IMR-90 (cell line): Measurements from ENCODE around the gene PCNX2. TPM values are rescaled to one million over a fixed set of nuclear protein-coding genes. Genes with fewer than 3 reads are reported as not detected.

Experiments used
- ATAC-seq: fragments of 200-7000 bp; cut with Tn5 transposase; 2 replicates; pipeline ENCODE4 v1.9.1; 2020; ENCODE audit warnings: low read depth, mild to moderate bottlenecking, moderate library complexity
- BruUV-seq: library from RNA; stranded (reverse); fragments of 400-500 nt; replicated peaks from 2 replicates; lab custom pipeline; 2021; lab: Mats Ljungman, UMichigan
- CTCF ChIA-PET: fragments of 300-600 bp; formaldehyde crosslinking; extraction: SDS; loops from one replicate; lab custom pipeline; 2021; ENCODE audit warnings: antibody characterized with exemption; lab: Yijun Ruan, JAX
- POLR2A ChIA-PET: fragments of 300-600 bp; sonication (Branson Sonifier 250); formaldehyde crosslinking; loops from one replicate; lab custom pipeline; 2022; ENCODE audit warnings: antibody characterized with exemption; ENCODE audit not compliant: unreplicated experiment; lab: Charles Lee
- DNase-seq: peaks from one replicate; pipeline ENCODE4 v3.0.0; 2013
- H2AFZ ChIP-seq: replicated peaks from 2 replicates; pipeline ENCODE3; 2013; ENCODE audit warnings: low read length, mild to moderate bottlenecking; ENCODE audit not compliant: poor library complexity
- H2AK5ac ChIP-seq: 2 replicates; pipeline ENCODE4 v1.6.1; 2013; ENCODE audit warnings: low read depth, low read length, inconsistent platforms
- H2AK9ac ChIP-seq: replicated peaks from 2 replicates; pipeline ENCODE3; 2013; ENCODE audit warnings: mild to moderate bottlenecking, low read depth, low read length, moderate library complexity; ENCODE audit not compliant: poor library complexity
- H2BK120ac ChIP-seq: 2 replicates; pipeline ENCODE4 v1.6.1; 2013; ENCODE audit warnings: low read depth, low read length, inconsistent platforms
- H2BK15ac ChIP-seq: 3 replicates; pipeline ENCODE4 v1.6.1; 2013; ENCODE audit warnings: low read depth, low read length, inconsistent platforms
- H2BK20ac ChIP-seq: 2 replicates; pipeline ENCODE4 v1.6.1; 2013; ENCODE audit warnings: low read depth, mild to moderate bottlenecking, inconsistent platforms, low read length, moderate library complexity
- H2BK5ac ChIP-seq: 2 replicates; pipeline ENCODE4 v1.6.1; 2013; ENCODE audit warnings: mild to moderate bottlenecking, low read depth, low read length, inconsistent platforms; ENCODE audit not compliant: poor library complexity, severe bottlenecking
- H3K14ac ChIP-seq: replicated peaks from 2 replicates; pipeline ENCODE4 v1.6.1; 2013; ENCODE audit warnings: low read depth, low read length, inconsistent platforms
- H3K18ac ChIP-seq: 2 replicates; pipeline ENCODE4 v1.6.1; 2013; ENCODE audit warnings: low read depth, low read length, control low read depth
- H3K23ac ChIP-seq: 2 replicates; pipeline ENCODE4 v1.6.1; 2013; ENCODE audit warnings: low read depth, low read length, inconsistent platforms
- H3K27ac ChIP-seq: 2 replicates; pipeline ENCODE4 v1.5.1; 2013; ENCODE audit warnings: mild to moderate bottlenecking, control low read depth, low read length; ENCODE audit not compliant: insufficient read depth
- H3K27me3 ChIP-seq: 2 replicates; pipeline ENCODE4 v1.6.1; 2013; ENCODE audit warnings: low read length; ENCODE audit not compliant: control insufficient read depth, insufficient read depth
- H3K36me3 ChIP-seq: 2 replicates; pipeline ENCODE4 v1.6.1; 2013; ENCODE audit warnings: low read length, mixed read lengths; ENCODE audit not compliant: control insufficient read depth, insufficient read depth
- H3K4ac ChIP-seq: 2 replicates; pipeline ENCODE4 v1.6.1; 2013; ENCODE audit warnings: low read depth, low read length, inconsistent platforms
- H3K4me1 ChIP-seq: 2 replicates; pipeline ENCODE4 v1.6.1; 2013; ENCODE audit warnings: low read length, mixed read lengths; ENCODE audit not compliant: control insufficient read depth, insufficient read depth
- H3K4me2 ChIP-seq: 2 replicates; pipeline ENCODE4 v1.6.1; 2013; ENCODE audit warnings: low read depth, mild to moderate bottlenecking, control low read depth, low read length, moderate library complexity
- H3K4me3 ChIP-seq: 2 replicates; pipeline ENCODE4 v1.5.1; 2013; ENCODE audit warnings: low read depth, mild to moderate bottlenecking, control low read depth, low read length, moderate library complexity; ENCODE audit not compliant: insufficient read depth
- H3K56ac ChIP-seq: 2 replicates; pipeline ENCODE4 v1.6.1; 2013; ENCODE audit warnings: low read length, inconsistent platforms; ENCODE audit not compliant: insufficient read depth; ENCODE audit errors: extremely low read depth
- H3K79me1 ChIP-seq, 2 experiments: 2 replicates each; pipeline ENCODE4 v1.6.1; 2013; ENCODE audit warnings: low read length in 2 of 2, inconsistent platforms in 1 of 2, low read depth in 1 of 2
- H3K9ac ChIP-seq: 2 replicates; pipeline ENCODE4 v1.6.1; 2013; ENCODE audit warnings: low read depth, low read length, control low read depth
- H3K9me1 ChIP-seq: 2 replicates; pipeline ENCODE4 v1.6.1; 2013; ENCODE audit warnings: low read length, inconsistent platforms; ENCODE audit not compliant: insufficient read depth
- H3K9me3 ChIP-seq: 2 replicates; pipeline ENCODE4 v1.6.1; 2013; ENCODE audit warnings: low read length; ENCODE audit not compliant: control insufficient read depth, insufficient read depth
- H4K20me1 ChIP-seq: 2 replicates; pipeline ENCODE4 v1.6.1; 2013; ENCODE audit warnings: low read length, inconsistent platforms; ENCODE audit not compliant: insufficient read depth
- H4K5ac ChIP-seq: 2 replicates; pipeline ENCODE4 v1.6.1; 2013; ENCODE audit warnings: mild to moderate bottlenecking, low read depth, low read length, control low read depth
- H4K8ac ChIP-seq, 2 experiments: 2 replicates each; pipeline ENCODE4 v1.6.1; 2013; ENCODE audit warnings: low read depth in 2 of 2, low read length in 2 of 2, control low read depth in 1 of 2, inconsistent platforms in 1 of 2
- H4K91ac ChIP-seq: 2 replicates; pipeline ENCODE4 v1.6.1; 2013; ENCODE audit warnings: low read depth, low read length, inconsistent platforms; ENCODE audit not compliant: insufficient read depth
- BHLHE40 ChIP-seq: fragments of 150-350 bp; IDR thresholded peaks from 2 replicates; pipeline ENCODE4 v1.6.1; 2016; ENCODE audit warnings: mild to moderate bottlenecking, low read depth, low read length
- FOS ChIP-seq: fragments of 150-350 bp; IDR thresholded peaks from 2 replicates; pipeline ENCODE4 v1.6.1; 2016; ENCODE audit warnings: low read depth, low read length
- MAFK ChIP-seq: IDR thresholded peaks from 2 replicates; pipeline ENCODE4 v1.6.1; 2012; ENCODE audit warnings: low read depth, low read length, improper control_type of control experiment
- MAZ ChIP-seq: IDR thresholded peaks from 2 replicates; pipeline ENCODE4 v1.6.1; 2012; ENCODE audit warnings: low read depth, mild to moderate bottlenecking, low read length, improper control_type of control experiment, moderate library complexity, borderline replicate concordance
- MXI1 ChIP-seq: IDR thresholded peaks from 2 replicates; pipeline ENCODE4 v1.6.1; 2012; ENCODE audit warnings: low read depth, mild to moderate bottlenecking, low read length, moderate library complexity, borderline replicate concordance
- RFX5 ChIP-seq: IDR thresholded peaks from 2 replicates; pipeline ENCODE4 v1.8.0; 2012; ENCODE audit warnings: low read depth, mild to moderate bottlenecking, low read length, moderate library complexity
- SMC3 ChIP-seq: fragments of 150-350 bp; IDR thresholded peaks from 2 replicates; pipeline ENCODE4 v1.6.1; 2016; ENCODE audit warnings: low read depth, mild to moderate bottlenecking, antibody characterized with exemption, low read length, moderate library complexity
- WGBS, 2 experiments: methylation state at CpG; one replicate each; pipeline versions ENCODE4 v1.1.5 to v1.1.7; 2013; ENCODE audit warnings: missing lambda C conversion rate in 2 of 2; ENCODE audit not compliant: insufficient read length in 1 of 2; ENCODE audit errors: extremely low coverage in 2 of 2; 5-methylcytosine and 5-hydroxymethylcytosine counted together
- dilution Hi-C: fragments of 300-500 bp; cut with HindIII; formaldehyde crosslinking; loops from one replicate; pipeline ENCODE4 v1.14.3; 2018; ENCODE audit warnings: low sequenced_read_pairs; ENCODE audit not compliant: unreplicated experiment
- in situ Hi-C: fragments of 300-500 bp; cut with MboI; formaldehyde crosslinking; loops from 3 replicates; pipeline ENCODE4 v1.14.3; 2019; ENCODE audit warnings: low sequenced_read_pairs, inconsistent platforms, mixed read lengths
- intact Hi-C: fragments of 100-400 bp; cut with micrococcal nuclease; formaldehyde crosslinking; loops from 2 replicates; pipeline ENCODE4 v1.10.0; 2022
- polyA plus RNA-seq, 3 experiments: library from polyadenylated mRNA; depleted of rRNA; stranded (reverse); fragments of >200 nt; gene quantifications; 2 replicates each; pipeline ENCODE4 v1.2.3, GENCODE V29; 2012; ENCODE audit warnings: low replicate concordance in 1 of 3
- total RNA-seq: library from RNA; depleted of rRNA; stranded (reverse); fragments of >200 nt; gene quantifications from 2 replicates; pipeline ENCODE4 v1.2.3, GENCODE V29; 2012
- TF ChIP-seq, protein P1 (sequence below): fragments of 150-350 bp; IDR thresholded peaks from 2 replicates; pipeline ENCODE4 v1.6.1; 2016; ENCODE audit warnings: low read depth, mild to moderate bottlenecking, low read length, moderate library complexity, borderline replicate concordance

Gene PCNX2
- total and polyA plus RNA-seq, 2 of the 4 experiments (the other 2 are of a cell fraction) = 15.9 to 22.6 TPM

- H3K79me1 ChIP-seq = peaks cover 12 to 28% of the 10 kb centered on the region in 2 experiments; a peak in 3 of 4 replicates
- no peak overlapping the region for H3K4me3 ChIP-seq
- H3K23ac ChIP-seq = no peak overlapping the region
- no peaks in the 10 kb centered on the region; the same call in 1 of the 2 replicates for H4K20me1 ChIP-seq
- H3K9me1 ChIP-seq = no peaks in the 10 kb centered on the region
- intact Hi-C loops = no loop called here
- DNase-seq (peak; percentile 73), ATAC-seq (peak; percentile 66)
- no peak overlapping the region for H2BK20ac ChIP-seq
- H2BK15ac ChIP-seq = no peak overlapping the region
- H4K8ac ChIP-seq = no peak overlapping the region
- CTCF ChIA-PET = no interaction called here
- dilution Hi-C loops = no loop called here
- H3K27me3 ChIP-seq = no peaks in the 10 kb centered on the region
- in situ Hi-C loops = no loop called here
- no peak overlapping the region for H3K9ac ChIP-seq
- no peak overlapping the region for H3K56ac ChIP-seq
- no peaks in the 10 kb centered on the region for H3K9me3 ChIP-seq
- no peak overlapping the region for H2BK120ac ChIP-seq
- no peak overlapping the region for H3K4ac ChIP-seq
- no peak overlapping the region for H2AK9ac ChIP-seq
- H3K14ac ChIP-seq = no peak overlapping the region
- BruUV-seq = no TSS peak
- TF ChIP-seq BHLHE40 (no peak), MAFK (no peak), SMC3 (no peak), MXI1 (no peak), MAZ (no peak), FOS (no peak), RFX5 (no peak)
- TF ChIP-seq, protein P1, sequence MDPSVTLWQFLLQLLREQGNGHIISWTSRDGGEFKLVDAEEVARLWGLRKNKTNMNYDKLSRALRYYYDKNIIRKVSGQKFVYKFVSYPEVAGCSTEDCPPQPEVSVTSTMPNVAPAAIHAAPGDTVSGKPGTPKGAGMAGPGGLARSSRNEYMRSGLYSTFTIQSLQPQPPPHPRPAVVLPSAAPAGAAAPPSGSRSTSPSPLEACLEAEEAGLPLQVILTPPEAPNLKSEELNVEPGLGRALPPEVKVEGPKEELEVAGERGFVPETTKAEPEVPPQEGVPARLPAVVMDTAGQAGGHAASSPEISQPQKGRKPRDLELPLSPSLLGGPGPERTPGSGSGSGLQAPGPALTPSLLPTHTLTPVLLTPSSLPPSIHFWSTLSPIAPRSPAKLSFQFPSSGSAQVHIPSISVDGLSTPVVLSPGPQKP = no peak
- no peak overlapping the region for H4K91ac ChIP-seq
- H4K5ac ChIP-seq = no peak overlapping the region
- H3K27ac ChIP-seq = no peak overlapping the region
- H3K4me1 ChIP-seq = no peaks in the 10 kb centered on the region
- H2BK5ac ChIP-seq = no peak overlapping the region
- no peak overlapping the region for H2AFZ ChIP-seq
- H3K4me2 ChIP-seq = no peak overlapping the region
- H3K36me3 ChIP-seq = no peaks in the 10 kb centered on the region
- no peak overlapping the region for H3K18ac ChIP-seq
- H2AK5ac ChIP-seq = no peak overlapping the region
- no CpG with 5 or more reads among the region's 2 CpGs for WGBS, 2 experiments
- POLR2A ChIA-PET = no interaction called here
Observed at GRCh38 chr1:233269656-233270055, 25.9 kb downstream of the PCNX2 start.
